Activated T-cell treated with anti-CD3 and anti-CD28 coated beads for 24 hours (primary cell): ENCODE measurements around the gene NDUFAF7.
"Not testable (repeated sequence)": the region's sequence is repeated elsewhere in the genome, so short reads cannot be mapped to it uniquely, and the experiment has no call there.

ENCODE experiments used
- DNase-seq: peaks from one replicate; pipeline ENCODE4 v3.0.0-alpha.2; 2020; ENCODE audit warnings: low read depth

NDUFAF7 gene

DNA sequence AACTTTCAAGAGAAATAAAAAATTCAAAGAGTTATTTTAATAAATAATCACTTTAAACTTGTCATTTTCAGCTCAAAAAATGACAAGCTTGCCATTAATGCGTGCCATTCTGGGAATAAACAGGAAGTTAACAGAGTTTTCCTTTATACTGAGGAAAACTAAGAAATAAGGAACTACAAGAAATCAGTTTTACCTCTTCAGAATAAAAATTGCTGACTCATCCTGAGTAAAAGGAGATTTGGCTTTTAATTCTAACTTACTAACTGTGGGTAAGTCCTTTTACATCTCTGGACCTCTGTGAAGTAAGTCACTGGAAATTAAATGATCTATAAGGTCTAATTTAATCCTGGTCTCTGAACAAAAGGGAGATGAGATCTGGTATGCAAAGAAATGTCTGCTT is 16.2 kb upstream of the NDUFAF7 start:
- DNase-seq = no peak

DNA sequence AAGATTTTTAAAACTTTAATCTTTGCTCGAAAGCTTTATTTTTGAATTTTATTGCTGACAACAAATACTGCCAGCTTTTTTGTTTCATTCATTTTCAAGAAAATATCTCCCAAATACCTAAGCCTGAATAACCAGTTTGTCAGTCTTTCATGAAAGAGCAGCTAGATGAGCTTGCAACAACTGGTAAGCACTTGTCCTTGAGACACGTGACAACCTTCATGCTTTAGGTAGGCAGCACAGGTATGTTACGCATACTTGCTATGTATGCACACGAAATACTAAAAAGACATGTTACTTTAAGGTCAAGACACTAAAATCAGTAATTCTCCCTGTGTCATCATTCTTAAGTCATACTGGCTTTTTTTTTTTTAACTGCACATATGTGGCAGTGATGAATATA is 12.4 kb upstream of the NDUFAF7 start:
- DNase-seq = no peak

DNA sequence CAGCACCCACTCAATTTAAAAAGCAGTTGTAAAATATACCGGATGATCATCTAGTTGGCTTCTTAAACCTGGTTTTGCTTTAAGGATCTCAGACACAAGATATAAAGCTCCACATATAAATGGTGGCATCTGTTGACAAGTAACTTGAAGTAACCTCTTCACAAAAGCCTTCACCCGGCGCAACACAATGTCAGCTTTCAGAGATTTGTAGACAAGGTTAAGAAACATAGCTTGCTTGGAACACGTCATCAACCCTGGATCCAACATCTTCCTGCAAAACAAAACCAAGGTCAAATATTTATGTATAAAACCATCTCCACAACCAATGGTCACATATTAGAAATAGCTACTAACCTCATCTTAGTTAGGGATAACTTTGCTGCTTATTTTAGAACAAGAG is 8.3 kb upstream of the NDUFAF7 start:
- no peak for DNase-seq

DNA sequence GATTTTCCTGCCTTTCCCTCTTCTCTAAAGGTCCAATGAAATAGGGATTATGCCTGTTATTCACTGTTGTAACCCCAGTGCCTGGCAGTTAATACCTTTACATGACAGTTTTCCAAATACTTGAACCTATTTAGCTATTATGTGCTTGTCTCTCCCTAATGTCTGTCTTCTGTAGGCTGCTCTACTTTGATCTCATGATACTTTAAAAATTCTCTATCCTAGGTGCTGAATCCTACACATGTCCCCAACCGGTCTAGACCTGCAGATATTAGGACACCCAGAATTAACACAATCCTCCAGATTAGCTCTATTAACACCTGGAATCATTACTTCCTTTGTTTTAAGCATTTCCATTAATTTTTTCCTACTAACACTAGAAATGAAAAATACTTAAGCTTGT is 7.4 kb upstream of the NDUFAF7 start:
- DNase-seq = no peak

DNA sequence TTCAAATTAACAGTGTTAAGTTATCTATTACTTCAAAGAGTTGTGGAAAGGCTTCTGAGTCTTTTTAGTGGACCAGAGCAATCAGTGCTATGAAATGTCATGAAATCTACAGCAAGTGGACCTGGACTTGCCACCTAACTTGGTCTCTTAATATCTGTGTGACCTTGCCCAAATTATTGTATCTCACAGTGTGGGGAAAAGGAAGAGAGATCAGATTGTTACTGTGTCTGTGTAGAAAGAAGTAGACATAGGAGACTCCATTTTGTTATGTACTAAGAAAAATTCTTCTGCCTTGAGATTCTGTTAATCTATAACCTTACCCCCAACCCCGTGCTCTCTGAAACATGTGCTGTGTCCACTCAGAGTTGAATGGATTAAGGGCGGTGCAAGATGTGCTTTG is 6.3 kb upstream of the NDUFAF7 start:
- not testable (repeated sequence) for DNase-seq

DNA sequence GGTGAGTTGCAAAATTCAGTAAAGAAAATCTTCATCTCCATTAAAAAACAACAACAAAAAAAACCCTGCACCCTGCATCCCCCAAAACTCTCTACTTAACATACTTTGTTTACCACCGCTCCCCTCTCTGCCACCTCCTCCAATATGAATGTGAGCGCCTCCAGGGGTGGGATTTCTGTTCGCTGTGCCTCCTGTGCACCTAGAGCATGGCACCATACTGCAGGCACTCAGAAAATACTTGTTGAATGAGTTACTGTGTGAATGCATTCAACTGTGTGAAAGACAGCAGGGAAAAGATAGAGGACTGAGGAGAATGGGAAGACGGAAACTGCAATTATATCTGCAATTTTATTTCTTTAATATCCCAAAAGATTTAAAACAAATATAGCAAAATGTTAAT is 4.6 kb upstream of the NDUFAF7 start:
- DNase-seq = no peak

DNA sequence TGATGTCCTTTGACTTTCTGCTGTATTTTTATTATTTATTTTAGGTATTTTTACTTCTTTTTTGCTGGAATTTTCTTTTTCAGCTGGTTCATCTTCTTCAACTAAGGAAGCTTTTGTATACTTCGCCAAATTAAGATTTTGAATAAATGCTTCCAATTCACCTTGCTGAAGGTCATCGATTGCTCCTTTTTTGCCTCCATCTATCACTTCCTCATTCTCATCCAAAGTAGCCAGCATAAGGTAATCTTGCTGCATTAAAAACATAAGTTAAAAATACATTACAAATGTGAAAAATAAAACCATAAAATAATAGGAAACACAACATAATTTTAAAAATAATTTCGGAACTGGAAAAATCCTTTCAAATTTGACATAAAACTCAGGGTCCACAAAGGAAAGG is 2.7 kb upstream of the NDUFAF7 start:
- DNase-seq = no peak

DNA sequence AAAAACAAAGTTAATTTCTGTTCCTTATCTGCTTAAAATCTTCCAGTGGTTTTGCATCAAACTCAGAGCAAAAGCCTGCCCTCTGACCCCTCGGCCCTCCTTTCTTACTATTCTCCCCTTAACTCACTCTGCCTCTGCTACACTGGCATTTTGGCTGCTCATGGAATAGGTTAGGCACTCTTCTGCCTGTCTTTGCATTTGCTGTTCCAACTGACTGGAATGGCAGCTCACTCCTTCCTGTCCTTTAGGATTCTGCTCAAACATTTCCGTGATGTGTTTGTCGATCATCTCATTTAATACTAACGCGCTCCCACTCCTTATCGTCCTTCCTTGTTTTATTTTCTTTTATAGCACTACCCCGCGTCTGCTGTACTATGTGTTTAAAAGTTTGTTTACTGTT is 877 bp upstream of the NDUFAF7 start:
- no peak for DNase-seq

DNA sequence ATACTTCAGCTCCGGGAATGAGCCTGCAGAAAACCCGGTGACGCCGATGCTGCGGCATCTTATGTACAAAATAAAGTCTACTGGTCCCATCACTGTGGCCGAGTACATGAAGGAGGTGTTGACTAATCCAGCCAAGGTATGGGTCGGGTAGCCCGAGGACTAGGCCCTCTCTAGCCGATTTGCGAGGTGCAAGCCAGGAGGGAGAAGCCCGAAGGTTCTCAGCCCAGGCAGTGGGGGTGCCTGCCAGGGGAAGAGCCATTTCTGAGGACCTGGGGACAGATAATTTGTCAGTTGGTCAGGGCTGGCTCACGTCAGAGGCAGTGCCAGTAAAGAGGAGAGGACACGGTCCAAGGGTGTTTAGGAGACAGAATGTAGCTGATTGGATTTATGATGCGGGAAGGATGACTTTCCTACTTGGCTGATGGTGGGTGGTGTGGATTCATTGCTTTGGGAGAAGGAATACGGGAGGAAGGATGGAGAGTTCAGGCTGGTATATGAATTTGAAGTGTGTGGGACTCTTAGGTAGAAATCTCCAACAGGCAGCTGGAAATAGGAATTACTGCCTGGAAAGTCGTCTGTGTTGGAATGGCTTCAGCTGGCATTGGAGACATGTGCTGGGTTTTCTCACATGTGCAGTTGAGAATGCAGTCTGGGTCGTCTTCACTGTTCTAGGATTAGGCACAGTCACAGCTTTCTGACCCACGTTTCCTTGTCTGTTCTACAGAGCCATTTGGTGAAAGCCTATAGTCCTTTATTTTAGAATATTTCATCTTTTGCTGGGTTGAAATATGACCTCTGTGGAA is 874 bp downstream of the NDUFAF7 start:
- DNase-seq = no peak

DNA sequence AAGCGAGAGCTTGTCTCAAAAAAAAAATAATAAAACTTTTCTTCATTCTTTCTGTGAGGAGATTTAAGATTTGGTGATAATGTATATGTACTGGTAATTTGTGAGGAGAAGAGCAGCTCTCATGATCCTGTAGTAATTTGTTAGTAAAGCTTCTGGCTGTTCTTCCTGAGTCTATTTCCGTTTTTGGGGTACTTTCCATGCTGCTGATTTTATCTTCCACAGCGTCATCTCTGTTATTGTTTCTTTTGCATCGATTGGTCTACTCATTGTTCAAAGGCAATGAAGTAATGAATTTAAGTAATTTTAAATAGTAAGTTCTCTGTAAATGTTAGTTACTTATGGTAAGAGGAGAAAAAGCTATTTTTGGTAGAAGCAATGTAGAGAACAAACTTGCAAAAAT is 12.0 kb downstream of the NDUFAF7 start:
- DNase-seq = no peak

DNA sequence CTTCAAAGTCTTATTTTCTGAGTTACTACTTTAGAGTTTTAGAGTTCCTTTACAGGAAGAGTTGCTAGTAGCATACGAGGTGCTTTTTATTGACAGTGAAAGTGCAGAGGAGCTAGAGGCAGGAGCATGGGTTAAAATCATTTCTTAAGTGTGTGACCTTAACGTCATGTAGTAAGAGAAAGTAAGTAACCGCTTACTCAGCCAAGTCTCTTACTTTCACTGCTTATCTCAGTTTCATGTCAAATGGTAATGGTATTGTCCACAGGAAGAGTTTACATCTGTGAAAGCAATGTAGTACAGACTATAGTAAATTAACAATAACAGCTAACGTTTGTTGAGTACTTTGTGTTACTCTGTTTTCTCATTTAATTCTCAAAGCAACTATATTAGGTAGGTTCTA is 12.6 kb downstream of the NDUFAF7 start:
- no peak for DNase-seq

DNA sequence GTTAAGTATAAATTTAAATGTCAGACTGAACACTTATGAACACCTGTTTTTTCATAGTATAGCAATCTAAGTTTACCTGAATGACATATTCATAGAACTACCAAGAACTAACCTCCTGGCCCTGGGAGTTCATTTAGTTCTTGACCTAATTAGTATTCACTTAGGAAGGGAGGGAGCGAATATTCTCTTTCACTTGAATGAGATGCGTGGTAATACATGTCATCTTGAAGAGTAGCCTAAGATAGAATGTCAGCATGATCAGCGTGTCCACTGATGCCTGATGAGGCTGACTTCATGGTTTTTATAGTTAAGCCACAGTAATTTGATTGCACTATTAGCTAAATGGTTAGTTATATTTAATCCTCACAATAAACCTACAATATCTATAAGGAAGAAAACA is 13.3 kb downstream of the NDUFAF7 start:
- DNase-seq = no peak

DNA sequence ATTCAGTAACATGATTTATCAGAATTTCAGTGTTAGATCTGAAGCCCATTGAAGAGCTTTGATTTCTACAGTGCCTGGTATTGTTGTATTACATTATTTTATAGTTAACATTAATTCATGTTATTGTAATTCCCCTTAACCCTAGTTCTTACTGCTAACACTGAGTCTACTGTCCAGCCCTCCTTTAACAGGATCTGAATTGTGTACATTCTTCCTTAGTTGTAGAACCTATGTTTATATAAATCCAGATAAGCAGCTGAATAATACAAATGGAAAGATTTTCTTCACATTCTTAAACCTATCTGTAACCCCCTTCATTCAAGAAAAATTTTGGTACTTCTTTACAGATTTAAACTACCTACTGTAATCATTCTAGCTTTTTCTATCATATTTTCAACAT is 14.7 kb downstream of the NDUFAF7 start:
- DNase-seq = no peak

DNA sequence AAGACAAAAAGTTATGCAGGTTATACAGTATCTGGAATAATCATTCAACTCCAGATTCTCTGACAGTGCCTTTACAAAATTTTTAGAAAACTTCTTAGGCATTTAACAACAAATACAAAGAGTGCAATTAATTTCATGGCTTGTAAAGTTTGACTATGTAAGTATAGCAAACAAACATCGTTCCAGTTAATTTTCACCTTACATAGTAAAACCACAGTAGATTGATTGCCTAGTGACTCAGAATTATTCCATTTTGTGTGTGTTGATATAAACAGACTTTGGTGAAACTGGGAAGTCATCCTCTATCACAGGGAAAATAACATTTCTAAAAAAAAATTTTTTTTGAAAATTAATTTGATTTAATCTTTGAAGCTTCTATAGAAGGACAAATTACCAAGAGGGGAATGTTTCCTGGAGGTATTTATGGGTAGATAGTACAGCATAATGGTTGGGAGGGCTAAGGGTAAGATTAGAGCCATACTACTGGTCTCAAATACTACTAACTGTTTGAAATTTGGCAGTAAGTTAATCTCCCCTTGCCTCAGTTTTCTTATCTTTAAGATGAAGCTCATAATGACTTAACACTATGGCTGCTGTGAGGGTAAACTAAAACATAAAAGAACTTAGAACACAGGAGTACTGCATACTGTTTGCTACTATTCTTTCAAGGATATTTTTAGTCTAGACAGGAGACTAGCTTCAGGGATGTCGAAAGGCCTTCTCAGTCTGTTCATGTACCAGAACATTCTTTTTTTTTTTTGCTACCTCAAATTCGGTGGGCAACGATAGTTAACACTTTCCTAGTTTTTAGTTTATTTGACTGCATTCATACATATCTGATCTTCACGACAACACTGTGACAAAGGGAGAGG is 19.6 kb downstream of the NDUFAF7 start:
- DNase-seq = no peak

DNA sequence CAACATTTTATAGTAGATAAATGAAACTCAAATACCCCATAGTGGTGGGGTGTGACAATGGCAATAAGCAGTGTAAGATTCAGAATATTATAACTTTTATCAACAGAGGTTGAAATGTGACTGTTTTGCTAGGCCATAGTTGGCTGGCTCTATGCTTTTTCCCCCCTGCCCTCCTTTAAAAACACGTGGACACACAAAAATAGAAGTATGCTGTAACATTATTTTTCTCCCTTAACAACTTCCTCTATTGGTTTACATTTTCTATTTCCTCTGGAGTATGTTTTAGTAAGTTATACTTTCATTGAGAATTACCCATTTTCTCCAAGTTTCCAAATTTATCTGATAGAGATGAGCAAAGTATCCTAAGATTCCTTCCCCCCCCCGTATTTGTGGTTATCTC is 31.1 kb downstream of the NDUFAF7 start:
- DNase-seq = no peak

DNA sequence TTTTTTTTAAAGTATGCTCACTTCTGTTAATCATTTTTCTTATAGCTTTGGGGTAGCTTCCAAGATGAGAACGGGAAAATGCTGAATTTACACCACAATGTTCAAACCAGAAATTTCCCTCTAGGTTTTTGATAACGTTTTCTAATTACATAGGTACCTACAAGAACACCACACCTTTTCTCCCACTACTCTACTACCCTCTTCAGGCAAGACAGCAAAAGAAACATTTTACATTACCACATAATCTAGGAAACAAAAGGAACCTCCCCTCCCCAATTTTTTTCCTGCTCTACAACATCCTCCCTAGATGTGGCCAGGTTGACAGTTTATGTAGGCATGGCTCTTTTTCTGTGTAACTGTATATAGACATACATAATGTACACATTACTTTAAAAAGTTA is 32.4 kb downstream of the NDUFAF7 start:
- no peak for DNase-seq

DNA sequence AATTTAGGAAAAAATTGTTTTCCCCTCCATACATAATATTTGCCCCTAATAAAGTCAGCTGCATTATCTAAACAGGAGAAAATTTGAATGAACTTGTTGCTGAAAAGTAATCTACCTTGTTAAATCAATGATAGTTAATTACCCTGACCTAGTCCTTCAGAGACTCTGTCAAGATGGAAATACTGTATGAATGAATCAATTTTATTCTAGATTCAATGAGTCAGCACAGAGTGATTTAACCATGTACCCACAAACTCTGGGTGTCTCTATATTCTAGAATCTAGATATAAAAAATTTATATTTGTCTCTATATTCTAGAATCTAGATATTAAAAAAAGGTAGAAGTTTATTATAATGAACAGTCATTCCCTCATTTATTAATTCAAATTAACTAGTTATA is 36.2 kb downstream of the NDUFAF7 start:
- no peak for DNase-seq

DNA sequence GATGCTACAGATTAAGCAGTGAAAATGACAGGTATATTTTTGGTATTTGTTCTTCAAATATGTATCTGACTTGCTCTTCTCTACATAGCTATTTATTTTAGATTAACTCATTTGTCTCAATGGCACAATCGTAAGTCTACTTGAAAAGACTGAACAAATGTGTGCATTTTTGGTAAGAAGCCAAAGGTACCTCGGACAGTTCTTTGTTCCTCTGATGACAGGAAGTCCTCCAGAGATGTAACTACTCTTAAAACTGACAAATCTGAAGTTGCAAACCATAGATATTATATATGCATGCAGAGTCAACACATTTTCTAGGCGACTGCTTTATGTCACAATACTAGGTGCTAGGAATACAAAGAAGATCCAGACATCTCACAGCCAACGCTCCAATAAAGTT is 36.7 kb downstream of the NDUFAF7 start:
- DNase-seq = no peak

DNA sequence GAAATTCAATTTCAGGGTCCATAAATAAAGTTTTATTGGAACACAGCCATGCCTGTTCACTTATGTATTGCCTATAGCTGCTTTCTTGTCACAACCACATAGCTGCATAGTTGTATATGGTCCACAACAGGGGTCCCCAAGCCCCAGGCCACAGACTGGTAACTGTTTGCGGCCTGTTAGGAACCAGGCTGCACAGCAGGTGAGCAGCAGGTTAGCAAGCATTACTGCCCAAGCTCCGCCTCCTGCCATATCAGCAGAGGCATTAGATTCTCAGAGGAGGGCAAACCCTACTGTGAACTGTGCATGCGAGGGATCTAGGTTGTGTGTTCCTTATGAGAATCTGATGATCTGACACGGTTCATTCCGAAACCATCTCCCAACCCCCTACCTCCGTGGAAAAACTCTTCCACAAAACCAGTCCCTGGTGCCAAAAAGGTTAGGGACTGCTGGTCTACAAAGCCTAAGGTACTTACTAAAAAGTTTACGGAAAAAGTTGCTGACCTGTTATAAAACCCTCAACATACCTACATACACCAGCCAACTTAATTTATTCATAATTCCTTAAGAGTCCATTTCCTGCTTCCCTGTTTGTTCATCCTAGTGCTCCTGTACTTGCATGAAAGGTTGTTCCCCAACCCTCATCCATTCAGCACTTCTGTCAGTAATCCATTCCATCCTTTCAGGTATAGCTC is 40.1 kb downstream of the NDUFAF7 start:
- DNase-seq = no peak

DNA sequence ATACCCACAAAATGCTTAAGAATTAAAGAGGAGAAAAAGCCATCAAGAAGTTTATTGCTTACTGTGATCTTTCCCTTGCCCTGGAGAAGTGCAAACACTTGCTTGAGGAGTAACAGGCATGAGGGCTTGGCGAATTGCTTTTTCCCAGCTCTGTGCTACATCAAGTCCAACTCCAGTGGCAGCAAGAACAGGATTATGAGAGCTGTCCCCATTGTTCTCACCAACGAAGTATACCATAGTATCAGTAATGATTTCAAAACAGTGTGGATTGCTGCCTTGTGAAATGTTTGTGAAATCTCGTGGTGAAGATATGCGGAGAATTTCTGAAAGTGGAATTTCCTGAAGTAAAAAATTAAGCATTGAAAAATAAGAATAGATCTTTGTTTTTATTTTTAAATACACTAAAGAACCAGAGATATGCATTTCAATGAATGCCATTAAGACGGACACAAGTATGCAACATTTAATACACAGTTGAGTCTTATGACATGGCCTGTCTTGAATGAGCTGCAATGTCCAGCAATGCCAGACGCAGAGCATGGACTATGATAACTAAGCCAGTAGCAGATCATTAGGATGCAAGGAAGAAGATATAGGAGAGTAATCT is 43.0 kb downstream of the NDUFAF7 start:
- no peak for DNase-seq

DNA sequence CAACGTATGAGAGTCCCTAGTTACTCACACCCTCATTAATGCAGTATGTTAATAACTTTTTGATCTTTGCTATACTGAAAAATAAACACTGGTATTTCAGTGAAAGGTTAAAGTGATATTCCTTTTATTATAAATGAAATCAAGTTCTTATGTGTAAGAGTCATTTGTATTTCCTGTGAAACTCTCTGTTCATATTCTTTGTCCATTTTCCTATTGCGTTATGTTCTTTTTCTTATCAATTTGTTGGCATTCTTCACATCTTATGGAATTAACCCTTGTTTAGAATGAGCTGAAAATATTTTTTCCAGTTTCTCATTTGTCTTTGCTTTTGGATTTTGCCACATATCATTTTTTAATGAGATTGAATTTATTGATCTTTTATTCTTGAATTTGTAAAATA is 44.8 kb downstream of the NDUFAF7 start:
- no peak for DNase-seq

DNA sequence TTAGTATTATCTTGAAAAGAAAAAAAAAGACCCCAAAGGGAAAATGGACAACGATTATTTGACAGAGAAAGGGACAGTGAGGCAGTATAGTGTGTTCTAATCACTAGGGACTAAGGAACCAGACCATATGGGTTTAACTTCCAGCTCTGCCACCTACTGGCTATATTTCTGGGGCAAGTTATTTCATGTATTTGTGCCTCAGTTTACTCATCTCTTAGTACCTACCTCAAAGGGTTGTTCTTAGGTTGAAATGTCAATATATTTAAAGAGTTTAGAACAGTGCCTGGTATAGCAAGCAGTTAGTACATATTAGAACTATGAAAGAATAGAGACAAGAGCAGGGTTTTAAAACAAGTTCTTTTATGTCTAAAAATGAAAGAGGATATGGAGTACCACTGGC is 50.5 kb downstream of the NDUFAF7 start:
- DNase-seq = no peak

DNA sequence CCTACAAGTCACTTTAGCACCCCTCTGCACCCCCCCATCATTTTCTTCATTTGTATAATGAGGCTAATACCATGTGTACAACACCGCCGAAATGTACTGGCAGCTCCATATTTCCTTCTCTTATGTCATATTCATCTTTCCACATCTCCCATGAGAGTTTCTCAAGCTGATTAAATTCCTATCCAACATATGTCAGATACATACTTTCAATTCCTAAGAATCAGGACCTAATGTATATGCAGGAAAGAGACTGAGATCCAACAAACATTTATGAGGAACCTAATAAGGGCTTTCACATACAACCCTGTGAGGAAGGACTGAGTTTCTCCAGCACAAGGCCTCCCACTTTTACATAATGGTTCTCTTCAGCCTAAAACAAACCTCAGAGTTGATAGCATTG is 51.3 kb downstream of the NDUFAF7 start:
- DNase-seq = no peak
